ENCODE results near the gene DENND5B. TPM values are rescaled to one million over a fixed set of nuclear protein-coding genes. Genes with fewer than 3 reads are reported as not detected.

Gene DENND5B
- total and polyA plus RNA-seq, 2 of the 4 experiments (the other 2 are of a cell fraction): 5.5 to 13.4 TPM

DNA sequence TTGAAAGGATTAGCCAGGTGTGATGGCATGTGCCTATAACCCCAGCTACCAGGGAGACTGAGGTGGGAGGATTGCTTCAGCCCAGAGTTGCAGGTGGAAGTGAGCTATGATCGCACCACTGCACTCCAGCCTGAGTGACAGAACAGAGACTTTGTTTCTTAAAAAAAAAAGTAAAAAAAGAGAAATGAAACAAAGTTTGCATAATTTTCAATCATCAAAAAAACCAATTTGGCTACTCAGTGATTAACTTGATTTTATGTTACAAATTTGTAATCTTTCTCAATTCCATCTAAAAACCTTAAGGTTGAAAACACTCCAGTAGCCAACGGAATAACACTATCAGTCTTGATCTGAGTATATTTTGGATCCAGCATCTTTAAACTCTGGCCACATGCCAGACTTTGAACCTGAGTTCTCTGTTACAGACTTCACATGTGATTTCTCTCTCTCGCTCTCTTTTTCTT lies 12.6 kb upstream of the DENND5B start:
- no peak overlapping the region for H4K91ac ChIP-seq (ENCODE audit: insufficient read depth, low read depth, low read length)
- no peaks in the 10 kb centered on the region for H4K20me1 ChIP-seq (ENCODE audit: insufficient read depth, low read length)
- no peak overlapping the region for H4K8ac ChIP-seq (ENCODE audit: low read depth in 2 of 2, low read length in 2 of 2)
- BruUV-seq (replicated peaks): no TSS peak
- no peak overlapping the region for H3K4ac ChIP-seq (ENCODE audit: low read depth, low read length)
- 0 out of 2 replicates have a peak, but pooled peaks cover 1% of the 10 kb centered on the region for H3K27me3 ChIP-seq (ENCODE audit: control insufficient read depth, insufficient read depth, low read length)
- no peak overlapping the region for H2BK120ac ChIP-seq (ENCODE audit: low read depth, low read length)
- H3K9me3 ChIP-seq (ENCODE audit: control insufficient read depth, insufficient read depth, low read length): peaks cover 3% of the 10 kb centered on the region; the same call in 1 of the 2 replicates
- H3K9me1 ChIP-seq (ENCODE audit: insufficient read depth, low read length): no peaks in the 10 kb centered on the region
- H2BK20ac ChIP-seq (ENCODE audit: low read depth, low read length): no peak overlapping the region
- ChIA-PET POLR2A (ENCODE audit: unreplicated experiment) (no interaction called here), CTCF (no interaction called here)
- in situ Hi-C loops (cut with MboI; ENCODE audit: low sequenced_read_pairs): no loop called here
- no peak overlapping the region for H2BK15ac ChIP-seq (ENCODE audit: low read depth, low read length)
- H3K14ac ChIP-seq (replicated peaks; ENCODE audit: low read depth, low read length): no peak overlapping the region
- no peak overlapping the region for H2AK9ac ChIP-seq (replicated peaks; ENCODE audit: low read depth, low read length, poor library complexity)
- H4K5ac ChIP-seq (ENCODE audit: low read depth, low read length): no peak overlapping the region
- H3K23ac ChIP-seq (ENCODE audit: low read depth, low read length): no peak overlapping the region
- no CpG with 5 or more reads among the region's 3 CpGs for WGBS, 2 experiments (ENCODE audit: extremely low coverage in 2 of 2, insufficient read length in 1 of 2)
- no peak overlapping the region for H3K27ac ChIP-seq (ENCODE audit: insufficient read depth, low read length)
- H3K36me3 ChIP-seq (ENCODE audit: control insufficient read depth, insufficient read depth, low read length): no peaks in the 10 kb centered on the region
- no peak overlapping the region for H3K4me3 ChIP-seq (ENCODE audit: insufficient read depth, low read depth, low read length)
- H3K79me1 ChIP-seq (ENCODE audit: low read depth in 1 of 2, low read length in 2 of 2): no peaks in the 10 kb centered on the region
- no peak for DNase-seq
- no peaks in the 10 kb centered on the region for H3K4me1 ChIP-seq (ENCODE audit: control insufficient read depth, insufficient read depth, low read length)
- no peak overlapping the region for H2AFZ ChIP-seq (replicated peaks; ENCODE audit: low read length, poor library complexity)
- ATAC-seq (ENCODE audit: low read depth): no peak
- no peak overlapping the region for H3K18ac ChIP-seq (ENCODE audit: low read depth, low read length)
- intact Hi-C loops (cut with micrococcal nuclease): no loop called here
- TF ChIP-seq FOS (IDR thresholded peaks at IDR 0.05; ENCODE audit: low read depth, low read length) (no peak), BHLHE40 (IDR thresholded peaks at IDR 0.05; ENCODE audit: low read depth, low read length) (no peak), RFX5 (IDR thresholded peaks at IDR 0.05; ENCODE audit: low read depth, low read length) (no peak), POLR2A (IDR thresholded peaks at IDR 0.05; ENCODE audit: low read depth, low read length) (no peak)
- TF ChIP-seq, protein P1, sequence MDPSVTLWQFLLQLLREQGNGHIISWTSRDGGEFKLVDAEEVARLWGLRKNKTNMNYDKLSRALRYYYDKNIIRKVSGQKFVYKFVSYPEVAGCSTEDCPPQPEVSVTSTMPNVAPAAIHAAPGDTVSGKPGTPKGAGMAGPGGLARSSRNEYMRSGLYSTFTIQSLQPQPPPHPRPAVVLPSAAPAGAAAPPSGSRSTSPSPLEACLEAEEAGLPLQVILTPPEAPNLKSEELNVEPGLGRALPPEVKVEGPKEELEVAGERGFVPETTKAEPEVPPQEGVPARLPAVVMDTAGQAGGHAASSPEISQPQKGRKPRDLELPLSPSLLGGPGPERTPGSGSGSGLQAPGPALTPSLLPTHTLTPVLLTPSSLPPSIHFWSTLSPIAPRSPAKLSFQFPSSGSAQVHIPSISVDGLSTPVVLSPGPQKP (IDR thresholded peaks at IDR 0.05; ENCODE audit: borderline replicate concordance, low read depth, low read length): no peak
- H3K56ac ChIP-seq (ENCODE audit: extremely low read depth, insufficient read depth, low read length): no peak overlapping the region
- no peak overlapping the region for H2BK5ac ChIP-seq (ENCODE audit: low read depth, low read length, poor library complexity, severe bottlenecking)
- no peak overlapping the region for H2AK5ac ChIP-seq (ENCODE audit: low read depth, low read length)
- no peak overlapping the region for H3K4me2 ChIP-seq (ENCODE audit: low read depth, low read length)
- H3K9ac ChIP-seq (ENCODE audit: low read depth, low read length): no peak overlapping the region
- dilution Hi-C loops (cut with HindIII; ENCODE audit: low sequenced_read_pairs, unreplicated experiment): no loop called here

Measured in IMR-90 (cell line).